ENCODE measurements around the gene JAML.

JAML gene

DNA sequence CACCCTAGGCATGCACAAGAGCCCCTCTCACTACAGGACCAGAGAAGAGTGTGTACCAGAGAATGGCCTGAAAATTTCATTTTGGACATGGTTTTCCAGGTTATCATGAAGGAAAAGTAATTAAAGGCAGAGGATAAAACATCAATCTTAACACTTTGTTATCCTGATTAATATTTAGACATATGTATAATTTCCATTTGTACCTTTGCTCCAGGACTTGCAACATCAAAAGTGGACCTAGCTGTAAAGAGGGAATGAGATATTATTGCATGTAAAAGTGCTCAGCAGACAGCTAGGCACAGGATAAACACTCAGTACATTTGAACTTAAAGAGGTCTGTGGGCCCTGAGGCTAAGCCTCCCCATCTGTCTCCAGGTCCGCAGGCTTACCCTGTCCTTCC, 70.2 kb downstream of the JAML start:
- no peak for DNase-seq (ENCODE audit: low read depth)
- TF ChIP-seq, protein P1, sequence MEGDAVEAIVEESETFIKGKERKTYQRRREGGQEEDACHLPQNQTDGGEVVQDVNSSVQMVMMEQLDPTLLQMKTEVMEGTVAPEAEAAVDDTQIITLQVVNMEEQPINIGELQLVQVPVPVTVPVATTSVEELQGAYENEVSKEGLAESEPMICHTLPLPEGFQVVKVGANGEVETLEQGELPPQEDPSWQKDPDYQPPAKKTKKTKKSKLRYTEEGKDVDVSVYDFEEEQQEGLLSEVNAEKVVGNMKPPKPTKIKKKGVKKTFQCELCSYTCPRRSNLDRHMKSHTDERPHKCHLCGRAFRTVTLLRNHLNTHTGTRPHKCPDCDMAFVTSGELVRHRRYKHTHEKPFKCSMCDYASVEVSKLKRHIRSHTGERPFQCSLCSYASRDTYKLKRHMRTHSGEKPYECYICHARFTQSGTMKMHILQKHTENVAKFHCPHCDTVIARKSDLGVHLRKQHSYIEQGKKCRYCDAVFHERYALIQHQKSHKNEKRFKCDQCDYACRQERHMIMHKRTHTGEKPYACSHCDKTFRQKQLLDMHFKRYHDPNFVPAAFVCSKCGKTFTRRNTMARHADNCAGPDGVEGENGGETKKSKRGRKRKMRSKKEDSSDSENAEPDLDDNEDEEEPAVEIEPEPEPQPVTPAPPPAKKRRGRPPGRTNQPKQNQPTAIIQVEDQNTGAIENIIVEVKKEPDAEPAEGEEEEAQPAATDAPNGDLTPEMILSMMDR (conservative IDR thresholded peaks at IDR 0.05; ENCODE audit: low read depth, low read length) = no peak
- H3K4me3 ChIP-seq (ENCODE audit: low read depth, low read length) = no peak overlapping the region

GRCh38 chr11:118153976-118154375, 70.8 kb downstream of the JAML start:
- TF ChIP-seq, protein P1 (conservative IDR thresholded peaks at IDR 0.05; ENCODE audit: low read depth, low read length) = no peak
- H3K4me3 ChIP-seq (ENCODE audit: low read depth, low read length) = no peak overlapping the region
- no peak for DNase-seq (ENCODE audit: low read depth)

- TF ChIP-seq, protein P1 (conservative IDR thresholded peaks at IDR 0.05; ENCODE audit: low read depth, low read length) = no peak
Measured at GRCh38 chr11:118153516-118153915, 71.3 kb downstream of the JAML start.

DNA sequence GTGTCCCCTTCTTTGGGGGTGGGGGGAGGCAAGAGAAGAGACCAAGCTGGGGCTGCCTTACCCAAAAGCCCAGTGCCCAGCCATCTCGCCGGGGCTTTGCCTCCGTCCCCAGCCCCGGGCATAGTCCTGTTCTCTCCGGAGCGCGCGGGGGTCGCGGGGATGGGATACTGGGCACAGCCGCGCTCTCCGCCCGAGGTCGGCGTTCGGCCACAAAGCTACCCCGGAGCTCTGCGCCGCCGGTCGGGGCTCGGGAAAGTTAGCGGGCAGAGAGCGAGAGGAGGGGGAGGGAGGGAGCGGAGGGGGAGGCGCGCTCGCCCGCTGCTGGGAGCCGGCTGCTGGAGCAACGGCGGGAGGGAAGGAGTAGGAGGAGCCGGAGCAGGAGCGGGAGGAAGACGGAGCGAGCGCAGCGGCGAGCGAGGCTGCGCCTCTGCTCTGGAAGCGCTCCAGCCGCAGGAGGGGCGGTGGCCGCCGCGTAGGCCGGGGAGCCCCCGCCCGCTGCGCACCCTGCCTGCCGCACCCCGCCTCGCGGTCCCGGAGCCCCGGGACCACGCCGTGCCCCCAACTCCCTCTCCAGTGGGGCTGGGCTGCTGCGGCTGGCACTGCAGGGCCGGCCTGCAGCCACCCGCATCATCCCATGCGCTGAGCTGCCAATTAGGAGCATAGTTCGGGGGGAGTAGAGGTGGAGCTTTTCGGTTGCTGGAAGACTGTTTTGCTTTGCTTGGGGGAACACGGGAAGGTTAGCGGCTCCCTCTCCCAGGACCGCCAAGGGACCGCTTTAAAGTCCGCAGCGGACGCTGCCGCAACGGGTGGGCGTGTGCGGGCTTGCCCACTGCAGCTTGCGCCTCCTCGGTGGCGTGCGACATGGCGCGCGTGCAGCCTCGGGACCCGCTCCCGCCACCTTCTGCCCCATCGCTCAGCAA, 72.0 kb downstream of the JAML start, which contains the start of gene SCN4B:
SCN4B (minus strand) TSS at position 272 of the 920 bp plus-strand sequence; CDS start at position 122, 150 bp downstream.
- H3K4me3 ChIP-seq (ENCODE audit: low read depth, low read length) = peak within 1 kb of the TSS; percentile 44
- TF ChIP-seq, protein P1 (conservative IDR thresholded peaks at IDR 0.05; ENCODE audit: low read depth, low read length) = no peak
- DNase-seq (ENCODE audit: low read depth) = peak; percentile 49

More at GRCh38 chr11:118153516-118153915, 71.3 kb downstream of the JAML start:
- H3K4me3 ChIP-seq (ENCODE audit: low read depth, low read length) = no peak overlapping the region
- DNase-seq (ENCODE audit: low read depth) = no peak

DNA sequence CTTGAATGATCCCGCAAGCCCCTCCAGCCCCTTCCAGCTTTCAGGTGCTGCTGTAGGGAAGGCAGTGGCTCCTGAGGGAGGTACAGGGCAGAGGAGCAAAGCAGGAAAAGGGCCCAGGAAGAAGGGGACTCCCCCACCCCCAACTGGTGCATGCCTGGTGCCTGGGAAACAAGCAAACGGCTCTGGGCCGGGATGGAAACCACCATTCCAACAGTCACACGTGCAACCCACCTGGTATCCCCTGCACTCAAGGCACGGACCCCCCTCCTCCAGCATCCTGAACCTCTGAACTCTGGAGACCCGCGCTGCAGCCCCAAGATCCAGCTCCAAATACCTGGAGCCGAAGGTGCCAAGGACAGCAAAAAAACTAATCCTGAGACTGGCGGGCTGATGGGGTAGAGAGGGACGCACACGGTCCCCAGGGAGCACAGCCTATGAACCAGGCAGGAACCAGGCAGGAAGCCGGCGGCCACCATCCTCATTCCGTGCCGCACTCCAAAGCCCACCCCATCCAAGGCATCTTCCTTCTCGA, 72.7 kb downstream of the JAML start:
- H3K4me3 ChIP-seq (ENCODE audit: low read depth, low read length) = no peak overlapping the region
- TF ChIP-seq, protein P1 (conservative IDR thresholded peaks at IDR 0.05; ENCODE audit: low read depth, low read length) = no peak
- DNase-seq (ENCODE audit: low read depth) = no peak

DNA sequence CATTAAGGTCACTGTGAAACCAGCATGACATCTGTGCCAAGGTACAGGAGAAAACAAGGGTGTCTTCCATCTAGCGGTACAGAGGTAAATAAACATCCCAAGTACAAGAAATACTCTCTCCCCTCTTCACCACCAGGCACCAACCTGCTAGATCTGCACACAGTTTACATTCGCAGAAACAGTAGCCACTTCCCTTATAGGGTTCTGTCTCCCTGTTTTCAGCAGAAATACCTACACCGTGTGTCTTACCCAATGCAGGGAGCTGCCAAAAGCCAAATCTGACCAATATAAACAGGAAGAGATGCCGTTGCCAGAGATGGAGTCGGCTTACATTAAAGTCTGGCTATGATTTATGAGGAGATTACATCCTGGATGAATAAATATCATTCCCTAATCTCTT, 73.4 kb downstream of the JAML start:
- DNase-seq (ENCODE audit: low read depth) = no peak
- TF ChIP-seq, protein P1 (conservative IDR thresholded peaks at IDR 0.05; ENCODE audit: low read depth, low read length) = no peak
- no peak overlapping the region for H3K4me3 ChIP-seq (ENCODE audit: low read depth, low read length)
